NCI-H1930 (cell line): ENCODE data around the gene GHSR.
"Not testable (repeated sequence)": the region's sequence is repeated elsewhere in the genome, so short reads cannot be mapped to it uniquely, and the experiment has no call there.

Source experiments
- DNase-seq, 2 experiments: peaks; one replicate each; lab custom pipeline; 2025; lab: John Stamatoyannopoulos, UW

Gene GHSR

GRCh38 chr3:172447611-172448579, at the start of gene GHSR:
Gene GHSR (minus strand): TSS chr3:172448456. CDS start chr3:172448413, 43 bp downstream.
- DNase-seq: no peak

- not testable (repeated sequence) for DNase-seq
Measured at GRCh38 chr3:172490198-172490669, 42.0 kb upstream of the GHSR start.

GRCh38 chr3:172478116-172478515, 29.9 kb upstream of the GHSR start:
- DNase-seq: no peak

GRCh38 chr3:172476347-172476746, 28.1 kb upstream of the GHSR start:
- DNase-seq: no peak

GRCh38 chr3:172475703-172476102, 27.4 kb upstream of the GHSR start:
- DNase-seq: no peak

- no peak for DNase-seq
Measured at GRCh38 chr3:172471903-172472302, 23.6 kb upstream of the GHSR start.

- no peak for DNase-seq
Measured at GRCh38 chr3:172470588-172470987, 22.3 kb upstream of the GHSR start.

GRCh38 chr3:172467170-172467824, 19.0 kb upstream of the GHSR start:
- DNase-seq: no peak

GRCh38 chr3:172466553-172467130, 18.4 kb upstream of the GHSR start:
- no peak for DNase-seq

GRCh38 chr3:172465281-172465680, 17.0 kb upstream of the GHSR start:
- DNase-seq: no peak

- no peak for DNase-seq
Measured at GRCh38 chr3:172464306-172464705, 16.1 kb upstream of the GHSR start.

- DNase-seq: no peak
Measured at GRCh38 chr3:172461530-172462138, 13.4 kb upstream of the GHSR start.

GRCh38 chr3:172456404-172456803, 8.1 kb upstream of the GHSR start:
- no peak for DNase-seq

GRCh38 chr3:172454180-172454579, 5.9 kb upstream of the GHSR start:
- DNase-seq: no peak

GRCh38 chr3:172449466-172450149, 1.4 kb upstream of the GHSR start:
- DNase-seq: no peak

GRCh38 chr3:172448661-172449465, 607 bp upstream of the GHSR start:
- no peak for DNase-seq

- DNase-seq: no peak
Measured at GRCh38 chr3:172446198-172446597, 2.1 kb downstream of the GHSR start.

GRCh38 chr3:172444821-172445220, 3.4 kb downstream of the GHSR start:
- no peak for DNase-seq

GRCh38 chr3:172442606-172443005, 5.7 kb downstream of the GHSR start:
- no peak for DNase-seq

GRCh38 chr3:172441581-172441980, 6.7 kb downstream of the GHSR start:
- DNase-seq: no peak

- no peak for DNase-seq
Measured at GRCh38 chr3:172438186-172438585, 10.1 kb downstream of the GHSR start.
